Measurements from ENCODE around the gene PFAS. TPM values are rescaled to one million over a fixed set of nuclear protein-coding genes. Genes with fewer than 3 reads are reported as not detected.

PFAS gene
- total and polyA plus RNA-seq, 2 experiments from 2014 or later = 13.4 to 16.0 TPM

DNA sequence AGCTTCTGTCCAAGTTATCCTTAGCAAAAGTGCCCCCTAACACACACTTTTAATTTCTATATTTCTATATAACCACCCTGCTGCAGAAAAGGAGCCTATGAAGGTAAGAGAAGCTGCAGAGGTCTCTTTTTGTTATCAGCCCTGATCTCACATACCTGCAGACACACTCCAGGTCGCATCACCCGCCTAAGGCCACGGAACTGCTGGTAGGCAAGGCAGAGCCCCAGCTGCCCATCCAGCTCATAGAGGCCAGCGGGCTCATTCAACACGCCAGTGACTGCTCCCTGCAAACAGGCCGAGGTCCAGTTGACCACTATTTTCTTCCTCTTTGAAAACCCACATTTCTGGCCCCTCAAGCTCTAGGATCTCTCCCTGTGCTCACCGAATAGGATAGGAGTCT lies 13.4 kb upstream of the PFAS start:
- no peak overlapping the region for H3K4me3 ChIP-seq
- H3K9me3 ChIP-seq (ENCODE audit: low read depth) = no peaks in the 10 kb centered on the region
- H3K36me3 ChIP-seq (ENCODE audit: low read depth) = 0 out of 2 replicates have a peak, but pooled peaks cover 8% of the 10 kb centered on the region
- H3K27ac ChIP-seq = no peak overlapping the region
- no peak overlapping the region for H3K4me2 ChIP-seq (ENCODE audit: unreplicated experiment)
- no peaks in the 10 kb centered on the region for H3K4me1 ChIP-seq (ENCODE audit: insufficient read depth)
- no peak for DNase-seq
- no peaks in the 10 kb centered on the region for H3K79me2 ChIP-seq (ENCODE audit: insufficient read depth)
- no peaks in the 10 kb centered on the region for H3K27me3 ChIP-seq (replicated peaks; ENCODE audit: insufficient read depth)
- H4K20me1 ChIP-seq (ENCODE audit: insufficient read depth) = no peaks in the 10 kb centered on the region
- H3F3A ChIP-seq (ENCODE audit: insufficient read depth) = no peaks in the 10 kb centered on the region
- in situ Hi-C loops (cut with MboI) = no loop called here
- H3K9ac ChIP-seq = no peak overlapping the region
- no peak for TF ChIP-seq EZH2 (IDR thresholded peaks at IDR 0.05; ENCODE audit: insufficient read depth, poor library complexity, severe bottlenecking)
- TF ChIP-seq EZH2phosphoT487 (IDR thresholded peaks at IDR 0.05; ENCODE audit: insufficient read depth, low read depth) = no peak
- WGBS, 2 experiments (ENCODE audit: low coverage in 1 of 2, low lambda C conversion rate in 2 of 2, missing lambda C conversion rate in 2 of 2) = 95 to 96% methylated on average over 7 of the region's 7 CpGs
- no peak overlapping the region for H2AFZ ChIP-seq
- H3K9me2 ChIP-seq (ENCODE audit: insufficient read depth) = no peaks in the 10 kb centered on the region

DNA sequence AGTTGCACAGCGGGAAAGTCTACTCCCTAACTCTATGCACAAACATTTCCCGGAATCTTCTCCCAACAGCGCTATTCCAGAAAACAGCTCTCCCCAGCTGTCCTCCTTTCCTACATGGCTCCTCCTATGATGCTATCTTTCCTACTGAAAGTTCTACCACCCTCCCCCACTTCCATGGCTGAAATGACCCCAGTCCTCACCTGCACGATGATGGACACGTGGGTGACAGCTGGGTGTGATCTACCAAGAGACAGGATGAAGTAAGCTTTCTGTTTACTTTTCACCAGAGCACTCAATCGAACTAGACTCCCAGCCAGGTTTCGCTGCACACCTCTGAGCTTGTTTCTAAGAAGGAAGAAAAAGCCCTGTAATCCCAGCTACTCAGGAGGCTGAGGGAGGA lies 11.9 kb upstream of the PFAS start:
- H3K9me3 ChIP-seq (ENCODE audit: low read depth) = no peaks in the 10 kb centered on the region
- H3K4me1 ChIP-seq (ENCODE audit: insufficient read depth) = no peaks in the 10 kb centered on the region
- in situ Hi-C loops (cut with MboI) = no loop called here
- no peak overlapping the region for H3K4me3 ChIP-seq
- 92 to 93% methylated on average over 7 of the region's 7 CpGs for WGBS, 2 experiments (ENCODE audit: low coverage in 1 of 2, low lambda C conversion rate in 2 of 2, missing lambda C conversion rate in 2 of 2)
- no peak overlapping the region for H2AFZ ChIP-seq
- TF ChIP-seq EZH2phosphoT487 (IDR thresholded peaks at IDR 0.05; ENCODE audit: insufficient read depth, low read depth) (no peak), EZH2 (IDR thresholded peaks at IDR 0.05; ENCODE audit: insufficient read depth, poor library complexity, severe bottlenecking) (no peak)
- H3K27me3 ChIP-seq (replicated peaks; ENCODE audit: insufficient read depth) = no peaks in the 10 kb centered on the region
- no peak overlapping the region for H3K9ac ChIP-seq
- H3K9me2 ChIP-seq (ENCODE audit: insufficient read depth) = no peaks in the 10 kb centered on the region
- no peaks in the 10 kb centered on the region for H4K20me1 ChIP-seq (ENCODE audit: insufficient read depth)
- H3F3A ChIP-seq (ENCODE audit: insufficient read depth) = no peaks in the 10 kb centered on the region
- DNase-seq = no peak
- no peaks in the 10 kb centered on the region for H3K79me2 ChIP-seq (ENCODE audit: insufficient read depth)
- no peak overlapping the region for H3K4me2 ChIP-seq (ENCODE audit: unreplicated experiment)
- 0 out of 2 replicates have a peak, but pooled peaks cover 8% of the 10 kb centered on the region for H3K36me3 ChIP-seq (ENCODE audit: low read depth)
- no peak overlapping the region for H3K27ac ChIP-seq

DNA sequence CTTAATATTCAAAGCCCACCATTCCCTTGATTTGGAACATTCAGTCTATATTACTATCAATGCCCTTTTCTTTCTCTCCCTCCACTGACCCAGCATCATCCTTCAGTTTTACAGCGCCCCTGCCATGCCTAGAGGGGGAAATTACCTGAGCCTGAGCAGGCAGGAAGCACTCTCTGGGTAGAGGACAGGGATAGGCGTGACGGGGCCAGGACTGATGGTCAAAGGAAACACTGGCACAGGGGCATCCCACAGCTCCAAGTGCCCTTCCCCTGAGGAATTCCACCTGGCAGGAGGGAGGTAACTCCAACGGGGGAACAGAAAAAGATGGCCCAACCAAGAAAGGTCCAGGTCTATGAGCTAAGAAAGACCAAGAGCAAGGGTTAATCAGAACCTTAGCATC lies 11.2 kb upstream of the PFAS start:
- Histone ChIP-seq H3K4me1 (ENCODE audit: insufficient read depth) (no peaks in the 10 kb centered on the region), H3K9me2 (ENCODE audit: insufficient read depth) (no peaks in the 10 kb centered on the region), H3K79me2 (ENCODE audit: insufficient read depth) (no peaks in the 10 kb centered on the region), H3K36me3 (ENCODE audit: low read depth) (0 out of 2 replicates have a peak, but pooled peaks cover 5% of the 10 kb centered on the region), H2AFZ (no peak overlapping the region), H3K4me3 (no peak overlapping the region), H3K4me2 (ENCODE audit: unreplicated experiment) (no peak overlapping the region), H3F3A (ENCODE audit: insufficient read depth) (no peaks in the 10 kb centered on the region), H3K9me3 (ENCODE audit: low read depth) (no peaks in the 10 kb centered on the region), H3K27me3 (replicated peaks; ENCODE audit: insufficient read depth) (no peaks in the 10 kb centered on the region), H4K20me1 (ENCODE audit: insufficient read depth) (no peaks in the 10 kb centered on the region), H3K9ac (no peak overlapping the region), H3K27ac (no peak overlapping the region)
- DNase-seq = no peak
- no peak for TF ChIP-seq EZH2phosphoT487 (IDR thresholded peaks at IDR 0.05; ENCODE audit: insufficient read depth, low read depth)
- no peak for TF ChIP-seq EZH2 (IDR thresholded peaks at IDR 0.05; ENCODE audit: insufficient read depth, poor library complexity, severe bottlenecking)
- 95 to 98% methylated on average over 4 of the region's 4 CpGs for WGBS, 2 experiments (ENCODE audit: low coverage in 1 of 2, low lambda C conversion rate in 2 of 2, missing lambda C conversion rate in 2 of 2)
- in situ Hi-C loops (cut with MboI) = no loop called here

DNA sequence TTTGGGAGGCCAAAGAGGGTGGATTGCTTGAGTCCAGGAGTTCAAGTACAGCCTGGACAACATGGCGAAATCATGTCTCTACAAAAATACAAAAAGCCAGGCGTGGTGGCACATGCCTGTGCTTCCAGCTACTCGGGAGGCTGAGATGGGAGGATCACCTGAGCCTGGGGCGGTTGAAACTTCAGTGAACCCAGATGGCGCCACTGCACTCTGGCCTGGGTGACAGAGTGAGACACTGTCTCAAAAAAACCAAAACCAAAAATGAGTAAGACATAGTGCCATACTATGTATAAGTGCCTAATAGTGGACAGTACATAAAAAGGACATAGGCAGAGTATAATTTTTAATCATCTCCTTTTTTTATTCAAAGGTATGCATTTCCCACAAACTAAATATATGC lies 5.3 kb upstream of the PFAS start:
- WGBS, 2 experiments (ENCODE audit: low coverage in 1 of 2, low lambda C conversion rate in 2 of 2, missing lambda C conversion rate in 2 of 2) = 96 to 99% methylated on average over 5 of the region's 5 CpGs
- Histone ChIP-seq H3K4me3 (no peak overlapping the region), H3F3A (ENCODE audit: insufficient read depth) (peaks cover 19% of the 10 kb centered on the region), H3K27ac (no peak overlapping the region), H3K9me2 (ENCODE audit: insufficient read depth) (no peaks in the 10 kb centered on the region), H2AFZ (no peak overlapping the region), H3K4me2 (ENCODE audit: unreplicated experiment) (no peak overlapping the region), H3K36me3 (ENCODE audit: low read depth) (no peaks in the 10 kb centered on the region), H4K20me1 (ENCODE audit: insufficient read depth) (no peaks in the 10 kb centered on the region), H3K27me3 (replicated peaks; ENCODE audit: insufficient read depth) (no peaks in the 10 kb centered on the region), H3K9ac (no peak overlapping the region), H3K9me3 (ENCODE audit: low read depth) (no peaks in the 10 kb centered on the region), H3K79me2 (ENCODE audit: insufficient read depth) (peaks cover 36% of the 10 kb centered on the region), H3K4me1 (ENCODE audit: insufficient read depth) (no peaks in the 10 kb centered on the region)
- TF ChIP-seq EZH2 (IDR thresholded peaks at IDR 0.05; ENCODE audit: insufficient read depth, poor library complexity, severe bottlenecking) (no peak), EZH2phosphoT487 (IDR thresholded peaks at IDR 0.05; ENCODE audit: insufficient read depth, low read depth) (no peak)
- DNase-seq = no peak
- in situ Hi-C loops (cut with MboI) = no loop called here

DNA sequence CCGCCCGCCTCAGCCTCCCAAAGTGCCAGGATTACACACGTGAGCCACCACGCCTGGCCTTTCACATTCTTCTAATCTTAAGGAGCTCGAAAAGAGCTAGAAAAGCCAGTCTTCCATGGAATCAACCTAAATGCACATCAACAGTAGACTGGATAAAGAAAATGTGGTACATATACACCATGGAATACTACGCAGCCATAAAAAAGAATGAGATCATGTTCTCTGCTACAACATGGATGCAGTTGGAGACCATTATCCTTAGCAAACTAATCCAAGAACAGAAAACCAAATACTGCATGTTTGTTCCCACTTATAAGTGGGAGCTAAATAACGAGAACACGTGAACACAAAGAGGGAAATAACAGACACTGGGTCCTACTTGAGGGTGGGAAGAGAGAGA lies 4.3 kb upstream of the PFAS start:
- Histone ChIP-seq H3K4me2 (ENCODE audit: unreplicated experiment) (no peak overlapping the region), H3K79me2 (ENCODE audit: insufficient read depth) (peaks cover 42% of the 10 kb centered on the region), H3K9me3 (ENCODE audit: low read depth) (no peaks in the 10 kb centered on the region), H3K36me3 (ENCODE audit: low read depth) (no peaks in the 10 kb centered on the region), H3K27ac (no peak overlapping the region), H3K9ac (no peak overlapping the region), H3F3A (ENCODE audit: insufficient read depth) (peaks cover 20% of the 10 kb centered on the region), H3K27me3 (replicated peaks; ENCODE audit: insufficient read depth) (no peaks in the 10 kb centered on the region), H2AFZ (no peak overlapping the region), H4K20me1 (ENCODE audit: insufficient read depth) (no peaks in the 10 kb centered on the region), H3K9me2 (ENCODE audit: insufficient read depth) (no peaks in the 10 kb centered on the region), H3K4me1 (ENCODE audit: insufficient read depth) (peaks cover 3% of the 10 kb centered on the region; the same call in 1 of the 2 replicates), H3K4me3 (no peak overlapping the region)
- WGBS, 2 experiments (ENCODE audit: low coverage in 1 of 2, low lambda C conversion rate in 2 of 2, missing lambda C conversion rate in 2 of 2) = 94% methylated on average over 8 of the region's 8 CpGs
- in situ Hi-C loops (cut with MboI) = no loop called here
- no peak for TF ChIP-seq EZH2phosphoT487 (IDR thresholded peaks at IDR 0.05; ENCODE audit: insufficient read depth, low read depth)
- no peak for TF ChIP-seq EZH2 (IDR thresholded peaks at IDR 0.05; ENCODE audit: insufficient read depth, poor library complexity, severe bottlenecking)
- DNase-seq = no peak

All from GM23248 (cell line).